GF-D8 (cell line): ENCODE measurements around the gene TMED8.
"Not testable (repeated sequence)": the region's sequence is repeated elsewhere in the genome, so short reads cannot be mapped to it uniquely, and the experiment has no call there.

Experiments used
- DNase-seq: peaks from one replicate; lab custom pipeline; 2025; lab: John Stamatoyannopoulos, UW

Gene TMED8

GRCh38 chr14:77376771-77377501 lies at the start of gene TMED8, which contains the start of gene SAMD15:
Gene TMED8 (minus strand): TSS chr14:77377094. CDS start chr14:77377053, 41 bp downstream.
Gene SAMD15 (plus strand): TSS chr14:77377379. CDS start chr14:77377419, 40 bp downstream.
- DNase-seq: peak; percentile 27

GRCh38 chr14:77426396-77426795 lies 49.5 kb upstream of the TMED8 start:
- no peak for DNase-seq

GRCh38 chr14:77424862-77425261 lies 48.0 kb upstream of the TMED8 start:
- DNase-seq: no peak

GRCh38 chr14:77423423-77423822 lies 46.5 kb upstream of the TMED8 start, which contains the start of gene NOXRED1:
Gene NOXRED1 (minus strand): TSS chr14:77423523. CDS start chr14:77422889, 634 bp downstream.
- DNase-seq: no peak

- DNase-seq: peak; percentile 66
Measured at GRCh38 chr14:77421201-77421600, 44.3 kb upstream of the TMED8 start.

- DNase-seq: no peak
Measured at GRCh38 chr14:77416836-77417235, 39.9 kb upstream of the TMED8 start.

- not testable (repeated sequence) for DNase-seq
Measured at GRCh38 chr14:77416098-77416497, 39.2 kb upstream of the TMED8 start.

- not testable (repeated sequence) for DNase-seq
Measured at GRCh38 chr14:77415403-77416030, 38.6 kb upstream of the TMED8 start.

GRCh38 chr14:77409131-77409533 lies 32.2 kb upstream of the TMED8 start:
- DNase-seq: no peak

GRCh38 chr14:77407158-77407557 lies 30.3 kb upstream of the TMED8 start:
- DNase-seq: peak; percentile 80

GRCh38 chr14:77406718-77407117 lies 29.8 kb upstream of the TMED8 start:
- peak; percentile 47 for DNase-seq

- no peak for DNase-seq
Measured at GRCh38 chr14:77406086-77406485, 29.2 kb upstream of the TMED8 start.

- DNase-seq: no peak
Measured at GRCh38 chr14:77403768-77404167, 26.9 kb upstream of the TMED8 start.

GRCh38 chr14:77400216-77400615 lies 23.3 kb upstream of the TMED8 start:
- no peak for DNase-seq

- no peak for DNase-seq
Measured at GRCh38 chr14:77390188-77390587, 13.3 kb upstream of the TMED8 start.

- DNase-seq: no peak
Measured at GRCh38 chr14:77378701-77379100, 1.8 kb upstream of the TMED8 start.

- no peak for DNase-seq
Measured at GRCh38 chr14:77377502-77377844, 579 bp upstream of the TMED8 start.

- no peak for DNase-seq
Measured at GRCh38 chr14:77375973-77376770, 722 bp downstream of the TMED8 start.

GRCh38 chr14:77375164-77375950 lies 1.5 kb downstream of the TMED8 start:
- no peak for DNase-seq

- no peak for DNase-seq
Measured at GRCh38 chr14:77372304-77372841, 4.5 kb downstream of the TMED8 start.

GRCh38 chr14:77369285-77369684 lies 7.6 kb downstream of the TMED8 start:
- no peak for DNase-seq

- DNase-seq: no peak
Measured at GRCh38 chr14:77364146-77364545, 12.7 kb downstream of the TMED8 start.
